ENCODE data around the gene RNF220.

Gene RNF220

DNA sequence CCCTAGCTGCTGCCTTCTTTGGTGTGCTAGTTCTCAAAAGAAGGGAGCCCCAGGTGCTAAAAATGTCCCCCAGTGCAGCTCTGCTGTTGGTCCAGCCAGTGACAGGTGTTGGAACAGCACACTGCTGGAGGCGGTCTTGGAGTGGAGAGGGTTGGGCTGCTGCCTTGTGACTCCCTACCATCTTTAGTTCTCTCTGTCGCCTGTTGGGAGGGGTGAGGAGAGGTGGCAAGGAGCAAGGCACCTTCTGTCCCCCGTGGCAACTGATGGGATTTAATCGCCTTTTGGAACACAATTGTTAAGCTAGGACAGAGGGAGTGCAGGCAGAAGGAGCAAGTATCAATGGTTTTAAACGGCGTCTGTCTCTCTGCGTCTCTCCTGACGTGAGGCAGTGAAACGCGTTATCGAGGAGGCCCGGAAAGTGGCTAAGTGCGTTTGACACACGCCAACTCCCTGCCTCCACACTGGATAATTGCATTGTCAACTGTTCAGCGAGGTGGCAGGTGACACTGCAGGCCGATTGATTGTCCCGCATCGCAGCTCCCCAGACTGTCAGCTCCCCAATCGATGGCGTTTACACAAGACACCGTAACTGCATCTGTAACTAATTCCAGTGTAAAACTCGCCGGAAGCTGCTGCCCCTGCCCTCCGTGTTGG is 235.3 kb downstream of the RNF220 start:
- Histone ChIP-seq H3K36me3 (replicated peaks) (peaks cover 76% of the 10 kb centered on the region), H3K27ac (no peak overlapping the region), H3K4me3 (ENCODE audit: low read depth, low read length) (no peak overlapping the region), H3K27me3 (replicated peaks) (no peaks in the 10 kb centered on the region)
- no peak for DNase-seq
- TF ChIP-seq, protein P1, sequence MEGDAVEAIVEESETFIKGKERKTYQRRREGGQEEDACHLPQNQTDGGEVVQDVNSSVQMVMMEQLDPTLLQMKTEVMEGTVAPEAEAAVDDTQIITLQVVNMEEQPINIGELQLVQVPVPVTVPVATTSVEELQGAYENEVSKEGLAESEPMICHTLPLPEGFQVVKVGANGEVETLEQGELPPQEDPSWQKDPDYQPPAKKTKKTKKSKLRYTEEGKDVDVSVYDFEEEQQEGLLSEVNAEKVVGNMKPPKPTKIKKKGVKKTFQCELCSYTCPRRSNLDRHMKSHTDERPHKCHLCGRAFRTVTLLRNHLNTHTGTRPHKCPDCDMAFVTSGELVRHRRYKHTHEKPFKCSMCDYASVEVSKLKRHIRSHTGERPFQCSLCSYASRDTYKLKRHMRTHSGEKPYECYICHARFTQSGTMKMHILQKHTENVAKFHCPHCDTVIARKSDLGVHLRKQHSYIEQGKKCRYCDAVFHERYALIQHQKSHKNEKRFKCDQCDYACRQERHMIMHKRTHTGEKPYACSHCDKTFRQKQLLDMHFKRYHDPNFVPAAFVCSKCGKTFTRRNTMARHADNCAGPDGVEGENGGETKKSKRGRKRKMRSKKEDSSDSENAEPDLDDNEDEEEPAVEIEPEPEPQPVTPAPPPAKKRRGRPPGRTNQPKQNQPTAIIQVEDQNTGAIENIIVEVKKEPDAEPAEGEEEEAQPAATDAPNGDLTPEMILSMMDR (IDR thresholded peaks at IDR 0.05; ENCODE audit: low read depth, low read length, missing control alignments): no peak
- in situ Hi-C loops (cut with HindIII; ENCODE audit: low pct_ligation_motif_present, low sequenced_read_pairs): no loop called here

DNA sequence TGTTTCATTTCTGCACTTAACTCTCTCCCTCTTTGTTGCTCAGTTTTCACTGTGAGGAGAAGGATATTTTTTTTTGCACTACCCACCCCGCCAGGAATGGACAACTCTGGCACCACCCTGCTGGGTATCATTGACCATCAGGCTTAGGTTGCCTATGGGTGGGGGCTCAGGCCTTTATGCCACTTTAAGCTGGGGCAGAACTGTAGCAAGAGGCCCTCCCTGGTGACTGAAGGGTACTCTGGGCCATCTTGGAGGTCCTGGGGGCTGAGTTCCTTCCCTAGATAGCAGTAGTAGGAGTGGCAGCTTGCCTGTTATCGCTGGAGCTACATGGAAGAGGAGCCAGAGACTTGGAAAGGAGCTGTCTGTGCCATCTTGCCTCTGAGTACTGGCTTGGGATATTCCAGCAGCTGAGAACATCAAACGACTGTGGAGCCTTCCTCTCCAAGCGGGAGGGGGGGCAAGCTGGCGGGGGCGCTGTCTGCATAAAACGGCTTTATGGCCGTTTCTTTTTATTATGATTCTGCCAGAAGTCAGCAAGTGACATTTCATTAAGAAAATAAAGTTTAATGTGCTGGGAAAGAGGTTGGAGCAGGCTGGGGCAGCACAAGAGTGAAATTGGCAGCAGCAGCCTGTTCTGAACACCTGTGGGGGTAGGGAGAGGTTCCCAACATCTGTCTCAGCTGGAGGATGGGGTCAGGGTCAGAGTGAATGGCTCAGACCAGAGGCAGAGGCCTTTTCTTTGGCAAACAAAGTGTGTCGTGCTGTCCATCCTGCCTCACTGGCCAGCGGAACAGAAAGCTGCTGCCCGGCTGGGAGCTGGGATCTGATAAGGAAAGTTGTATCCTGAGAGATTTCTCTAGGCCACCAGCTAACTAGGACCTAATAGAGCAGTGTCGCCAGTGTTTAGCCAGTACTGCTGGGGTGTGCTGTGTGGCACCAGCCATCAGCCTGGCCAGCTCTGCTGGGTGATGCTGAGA is 236.4 kb downstream of the RNF220 start:
- in situ Hi-C loops (cut with HindIII; ENCODE audit: low pct_ligation_motif_present, low sequenced_read_pairs): no loop called here
- no peak for DNase-seq
- TF ChIP-seq, protein P1 (IDR thresholded peaks at IDR 0.05; ENCODE audit: low read depth, low read length, missing control alignments): no peak
- H3K36me3 ChIP-seq (replicated peaks): peaks cover 72% of the 10 kb centered on the region
- H3K27me3 ChIP-seq (replicated peaks): no peaks in the 10 kb centered on the region
- no peak overlapping the region for H3K4me3 ChIP-seq (ENCODE audit: low read depth, low read length)
- no peak overlapping the region for H3K27ac ChIP-seq

DNA sequence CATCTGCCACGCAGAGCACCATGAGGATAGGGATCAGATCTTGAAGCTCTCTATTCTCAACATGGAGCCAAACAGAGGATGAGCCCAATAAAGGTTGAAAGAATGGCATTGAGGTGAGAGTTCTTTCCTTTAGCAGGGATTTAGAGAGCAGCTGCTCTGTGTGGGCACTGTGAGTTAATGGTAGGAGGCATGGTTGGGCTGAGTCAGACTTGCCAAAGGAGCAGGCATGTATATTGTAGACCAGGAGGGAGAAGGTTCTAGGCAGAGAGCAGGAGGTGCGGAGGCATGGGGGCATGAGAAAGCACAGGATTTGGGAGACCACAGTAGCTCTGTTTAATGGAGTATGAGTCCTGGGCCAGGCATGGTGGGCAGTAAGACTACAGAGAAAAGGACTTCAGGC is 237.2 kb downstream of the RNF220 start:
- Histone ChIP-seq H3K27me3 (replicated peaks) (no peaks in the 10 kb centered on the region), H3K4me3 (ENCODE audit: low read depth, low read length) (no peak overlapping the region), H3K36me3 (replicated peaks) (peaks cover 64% of the 10 kb centered on the region), H3K27ac (no peak overlapping the region)
- TF ChIP-seq, protein P1 (IDR thresholded peaks at IDR 0.05; ENCODE audit: low read depth, low read length, missing control alignments): no peak
- DNase-seq: no peak
- in situ Hi-C loops (cut with HindIII; ENCODE audit: low pct_ligation_motif_present, low sequenced_read_pairs): no loop called here

DNA sequence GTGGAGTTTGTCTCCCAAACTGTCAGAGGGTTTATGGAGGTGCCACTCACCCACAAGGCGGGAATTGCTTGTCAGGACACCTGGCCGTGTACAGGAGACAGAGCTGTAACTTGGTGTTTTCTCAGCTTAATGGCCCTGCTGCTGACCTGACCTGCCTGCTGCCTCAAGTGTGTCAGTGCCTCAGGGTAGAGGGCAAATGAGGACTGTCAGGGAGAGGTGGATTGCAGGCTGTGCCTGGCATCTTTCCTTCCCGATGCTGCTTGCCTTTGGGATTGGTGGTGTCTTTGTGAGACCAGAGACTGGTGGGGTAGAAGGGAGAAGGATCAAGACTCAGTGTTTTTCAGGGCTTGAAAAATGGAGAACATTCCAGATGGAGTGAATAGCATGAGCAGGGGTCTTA is 237.9 kb downstream of the RNF220 start:
- in situ Hi-C loops (cut with HindIII; ENCODE audit: low pct_ligation_motif_present, low sequenced_read_pairs): no loop called here
- Histone ChIP-seq H3K27me3 (replicated peaks) (no peaks in the 10 kb centered on the region), H3K27ac (no peak overlapping the region), H3K36me3 (replicated peaks) (peaks cover 60% of the 10 kb centered on the region), H3K4me3 (ENCODE audit: low read depth, low read length) (no peak overlapping the region)
- TF ChIP-seq, protein P1 (IDR thresholded peaks at IDR 0.05; ENCODE audit: low read depth, low read length, missing control alignments): no peak
- no peak for DNase-seq

DNA sequence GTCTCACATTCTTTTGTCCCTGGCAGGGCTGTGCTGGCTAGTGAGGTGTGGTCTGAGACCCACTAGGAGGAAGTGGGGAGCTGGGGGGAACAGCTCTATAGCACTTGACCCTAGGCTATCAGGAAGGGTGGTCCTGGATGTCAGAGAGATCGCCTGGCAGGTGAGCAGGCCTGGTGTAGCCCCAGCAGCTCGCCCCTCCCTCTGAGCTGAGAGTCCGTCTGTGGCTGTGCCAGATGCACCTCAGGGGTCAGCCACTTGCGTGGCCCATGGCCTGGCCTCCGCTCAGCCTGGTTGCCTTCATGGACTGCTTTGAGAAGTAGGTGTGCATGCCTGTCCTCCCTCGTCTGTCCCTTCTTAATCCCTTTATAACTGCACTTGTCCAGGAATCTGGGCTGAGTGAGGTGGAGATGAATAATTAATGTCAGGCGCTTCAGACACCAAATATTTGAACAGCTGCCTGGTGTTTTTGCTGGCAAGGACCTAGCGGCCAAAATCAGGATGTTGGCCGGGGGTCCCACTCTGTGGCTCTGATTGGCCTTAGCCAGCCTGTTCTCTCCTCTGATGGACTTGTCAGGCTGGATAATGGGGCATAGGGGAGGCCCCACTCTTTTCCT is 238.8 kb downstream of the RNF220 start:
- H3K27me3 ChIP-seq (replicated peaks): no peaks in the 10 kb centered on the region
- H3K4me3 ChIP-seq (ENCODE audit: low read depth, low read length): no peak overlapping the region
- H3K27ac ChIP-seq: no peak overlapping the region
- peaks cover 59% of the 10 kb centered on the region for H3K36me3 ChIP-seq (replicated peaks)
- no peak for DNase-seq
- in situ Hi-C loops (cut with HindIII; ENCODE audit: low pct_ligation_motif_present, low sequenced_read_pairs): no loop called here
- TF ChIP-seq, protein P1 (IDR thresholded peaks at IDR 0.05; ENCODE audit: low read depth, low read length, missing control alignments): no peak
